Tibial nerve (tissue), 4 donors: ENCODE measurements around the gene VAT1L. TPM values are rescaled to one million over a fixed set of nuclear protein-coding genes. Genes with fewer than 3 reads are reported as not detected.

Source experiments
- DNase-seq, 2 donors: peaks; one replicate each; pipeline ENCODE4 v3.0.0-alpha.2; 2019; ENCODE audit warnings: low spot score in 2 of 2
- H3K27ac ChIP-seq, 4 donors: fragments of 200-600 bp; sonication (generic) in 3 of 4; one replicate each; pipeline ENCODE4 v1.5.1; 2017 to 2019; ENCODE audit warnings: mild to moderate bottlenecking in 1 of 4
- H3K27me3 ChIP-seq, 2 donors: fragments of 200-600 bp; sonication (generic) in 1 of 2; one replicate each; pipeline versions ENCODE4 v1.5.1 to v1.6.0; 2017 to 2019
- H3K36me3 ChIP-seq, 3 donors: fragments of 200-600 bp; sonication (generic); one replicate each; pipeline ENCODE4 v1.5.1; 2018 to 2019
- H3K4me1 ChIP-seq, 4 donors: fragments of 200-600 bp; sonication (generic) in 3 of 4; one replicate each; pipeline ENCODE4 v1.5.1; 2017 to 2019
- H3K4me3 ChIP-seq, 4 donors: fragments of 200-600 bp; sonication (generic) in 3 of 4; one replicate each; pipeline ENCODE4 v1.5.1; 2017 to 2019; ENCODE audit warnings: mild to moderate bottlenecking in 1 of 4, moderate library complexity in 1 of 4
- H3K9me3 ChIP-seq, 4 donors: fragments of 200-600 bp; sonication (generic) in 3 of 4; one replicate each; pipeline ENCODE4 v1.5.1; 2017 to 2019
- EP300 ChIP-seq, 2 donors: sonication (generic); formaldehyde crosslinking; IDR thresholded peaks; one replicate each; pipeline ENCODE4 v1.6.1; 2017; ENCODE audit warnings: antibody characterized with exemption in 2 of 2, mild to moderate bottlenecking in 1 of 2
- POLR2A ChIP-seq, 2 donors: fragments of 450-650 bp; IDR thresholded peaks; one replicate each; pipeline ENCODE4 v1.6.1; 2017; ENCODE audit warnings: antibody characterized with exemption in 2 of 2, mild to moderate bottlenecking in 2 of 2, moderate library complexity in 2 of 2
- WGBS, 2 donors: methylation state at CpG; one replicate each; pipeline ENCODE4 v1.1.5; 2018; 5-methylcytosine and 5-hydroxymethylcytosine counted together
- total RNA-seq, 4 donors: library from RNA; depleted of rRNA; stranded (reverse); fragments of >200 nt; gene quantifications; one replicate each; pipeline ENCODE4 v1.1.0, GENCODE V29; 2016
- TF ChIP-seq, protein P1 (sequence below), 5 experiments: fragments of 200-600 bp in 3 of 5; fragments of 450-650 bp in 2 of 5; sonication (generic) in 3 of 5; IDR thresholded peaks; one replicate each; pipeline ENCODE4 v1.5.1; 2016 to 2019; ENCODE audit warnings: antibody characterized with exemption in 5 of 5, mild to moderate bottlenecking in 3 of 5, moderate library complexity in 2 of 5

The VAT1L gene
- total RNA-seq, 4 donors from 2014 or later = 7.2 to 21.6 (median 19.5) TPM

DNA sequence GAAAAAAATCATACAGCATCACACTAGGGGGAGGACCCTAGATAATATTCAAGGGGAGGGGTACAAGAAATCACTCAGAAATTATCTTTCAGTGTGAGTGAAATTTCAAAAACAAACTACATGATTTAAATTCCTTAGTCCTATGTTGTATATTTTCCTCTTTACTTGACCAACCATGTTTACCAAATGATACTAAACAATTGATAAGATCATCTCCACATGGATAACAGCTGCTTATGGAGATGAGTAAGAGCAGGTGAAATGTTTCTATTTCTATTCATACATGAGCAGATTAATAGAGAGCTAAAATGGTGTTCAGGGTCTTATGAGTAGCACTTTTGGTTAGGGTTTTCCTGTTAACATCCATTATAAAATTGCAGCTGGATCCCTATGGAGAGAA, 7.3 kb upstream of the VAT1L start:
- TF ChIP-seq EP300 (IDR thresholded peaks at IDR 0.05) = no peak
- no peak for TF ChIP-seq POLR2A (IDR thresholded peaks at IDR 0.05)
- TF ChIP-seq, protein P1, sequence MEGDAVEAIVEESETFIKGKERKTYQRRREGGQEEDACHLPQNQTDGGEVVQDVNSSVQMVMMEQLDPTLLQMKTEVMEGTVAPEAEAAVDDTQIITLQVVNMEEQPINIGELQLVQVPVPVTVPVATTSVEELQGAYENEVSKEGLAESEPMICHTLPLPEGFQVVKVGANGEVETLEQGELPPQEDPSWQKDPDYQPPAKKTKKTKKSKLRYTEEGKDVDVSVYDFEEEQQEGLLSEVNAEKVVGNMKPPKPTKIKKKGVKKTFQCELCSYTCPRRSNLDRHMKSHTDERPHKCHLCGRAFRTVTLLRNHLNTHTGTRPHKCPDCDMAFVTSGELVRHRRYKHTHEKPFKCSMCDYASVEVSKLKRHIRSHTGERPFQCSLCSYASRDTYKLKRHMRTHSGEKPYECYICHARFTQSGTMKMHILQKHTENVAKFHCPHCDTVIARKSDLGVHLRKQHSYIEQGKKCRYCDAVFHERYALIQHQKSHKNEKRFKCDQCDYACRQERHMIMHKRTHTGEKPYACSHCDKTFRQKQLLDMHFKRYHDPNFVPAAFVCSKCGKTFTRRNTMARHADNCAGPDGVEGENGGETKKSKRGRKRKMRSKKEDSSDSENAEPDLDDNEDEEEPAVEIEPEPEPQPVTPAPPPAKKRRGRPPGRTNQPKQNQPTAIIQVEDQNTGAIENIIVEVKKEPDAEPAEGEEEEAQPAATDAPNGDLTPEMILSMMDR (IDR thresholded peaks at IDR 0.05) = no peak
- Histone ChIP-seq H3K4me1 (no peaks in the 10 kb centered on the region), H3K9me3 (no peaks in the 10 kb centered on the region), H3K27me3 (peaks cover 0 to under 1% of the 10 kb centered on the region in 2 donors), H3K4me3 (no peak overlapping the region), H3K27ac (no peak overlapping the region), H3K36me3 (no peaks in the 10 kb centered on the region)
- DNase-seq = no peak

DNA sequence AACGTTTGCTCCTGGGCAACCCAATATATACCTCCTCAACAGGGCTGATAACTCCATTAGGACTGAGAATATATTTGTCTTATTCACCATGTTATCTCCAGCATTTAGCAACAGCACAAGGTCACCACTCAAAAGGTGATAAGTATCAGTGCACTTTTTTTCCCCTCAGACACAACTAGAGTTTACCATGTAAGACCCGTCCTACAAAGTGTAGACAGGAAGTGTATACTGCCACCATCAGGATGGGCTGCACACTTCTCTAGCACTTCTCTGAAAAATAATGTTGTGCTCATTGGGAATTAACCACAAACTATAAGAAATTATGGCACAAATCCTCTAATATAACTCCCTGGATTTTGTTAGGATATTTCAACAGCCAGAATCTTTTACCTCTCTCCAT, 5.7 kb upstream of the VAT1L start:
- no peak overlapping the region for H3K27ac ChIP-seq
- no peaks in the 10 kb centered on the region for H3K9me3 ChIP-seq
- peaks cover 0 to 9% of the 10 kb centered on the region in 2 donors for H3K27me3 ChIP-seq
- TF ChIP-seq POLR2A (IDR thresholded peaks at IDR 0.05) (no peak), EP300 (IDR thresholded peaks at IDR 0.05) (no peak)
- TF ChIP-seq, protein P1 (IDR thresholded peaks at IDR 0.05) = peak in 1 of 5 experiments; percentile 15
- H3K36me3 ChIP-seq = no peaks in the 10 kb centered on the region
- no peak for DNase-seq
- H3K4me3 ChIP-seq = no peak overlapping the region
- 26 to 37% methylated on average over 2 of the region's 2 CpGs for WGBS, 2 donors
- peaks cover 0 to 1% (median under 1%) of the 10 kb centered on the region in 4 donors for H3K4me1 ChIP-seq

DNA sequence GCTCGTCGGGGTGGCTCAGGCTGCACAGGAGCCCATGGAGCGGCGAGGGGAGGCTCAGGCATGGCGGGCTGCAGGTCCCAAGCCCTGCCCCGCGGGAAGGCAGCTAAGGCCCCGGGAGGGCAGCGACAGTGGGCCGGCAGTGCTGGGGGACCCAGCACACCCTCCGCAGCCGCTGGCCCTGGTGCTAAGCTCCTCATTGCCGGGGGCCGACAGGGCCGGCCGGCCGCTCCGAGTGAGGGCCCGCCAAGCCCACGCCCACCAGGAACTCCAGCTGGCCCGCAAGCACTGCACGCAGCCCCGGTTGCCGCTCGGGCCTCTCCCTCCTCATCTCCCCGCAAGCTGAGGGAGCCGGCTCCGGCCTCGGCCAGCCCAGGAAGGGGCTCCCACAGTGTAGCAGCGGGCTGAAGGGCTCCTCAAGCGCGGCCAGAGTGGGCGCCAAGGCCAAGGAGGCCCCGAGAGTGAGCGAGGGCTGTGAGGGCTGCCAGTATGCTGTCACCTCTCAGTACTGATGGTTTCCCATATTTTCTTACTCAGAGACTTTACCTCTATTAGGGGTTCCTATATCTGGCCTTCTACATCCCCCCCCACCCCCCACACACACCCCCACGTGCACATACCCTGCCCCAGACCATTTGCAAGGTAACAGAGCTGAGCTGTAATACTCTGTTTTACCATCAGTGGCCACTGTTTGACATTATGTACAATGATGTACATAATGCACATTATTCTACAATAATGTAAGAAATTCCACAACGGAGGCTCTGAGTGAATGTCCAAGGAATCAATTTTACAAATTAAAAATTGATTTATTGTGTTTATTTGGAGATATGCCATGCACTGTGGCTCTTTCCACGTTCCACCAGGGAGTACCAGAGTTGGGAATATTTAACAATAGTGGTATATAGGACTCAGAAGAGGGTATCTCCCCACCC, 3.7 kb upstream of the VAT1L start:
- Histone ChIP-seq H3K27ac (no peak overlapping the region), H3K9me3 (no peaks in the 10 kb centered on the region), H3K27me3 (peaks cover 0 to 27% of the 10 kb centered on the region in 2 donors), H3K4me3 (no peak overlapping the region), H3K4me1 (peaks cover 0 to 21% (median 6%) of the 10 kb centered on the region in 4 donors), H3K36me3 (no peaks in the 10 kb centered on the region)
- TF ChIP-seq, protein P1 (IDR thresholded peaks at IDR 0.05) = no peak
- no peak for TF ChIP-seq POLR2A (IDR thresholded peaks at IDR 0.05)
- no peak for TF ChIP-seq EP300 (IDR thresholded peaks at IDR 0.05)
- no peak for DNase-seq
- WGBS, 2 donors = 75 to 83% methylated on average over 12 to 13 of the region's 38 CpGs

DNA sequence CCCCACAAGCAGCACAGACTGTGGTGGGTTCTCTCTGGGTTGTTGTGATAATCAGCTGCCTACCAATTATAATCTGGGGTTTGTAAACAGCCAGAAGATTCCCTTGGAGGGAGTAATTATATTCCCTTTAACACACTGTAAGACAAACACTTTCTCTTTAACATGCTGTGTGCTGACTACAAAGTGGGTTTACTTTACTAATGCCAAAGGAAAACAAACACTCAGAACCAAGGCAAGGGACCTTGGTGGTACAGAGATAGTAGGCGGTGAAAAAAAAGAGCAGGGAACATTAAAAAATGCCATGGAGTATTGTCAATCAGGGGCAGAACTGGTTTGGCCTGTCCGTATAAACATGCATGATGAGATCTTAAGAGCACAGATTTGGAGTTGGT, 3.0 kb upstream of the VAT1L start:
- H3K27me3 ChIP-seq = peaks cover 0 to 34% of the 10 kb centered on the region in 2 donors
- H3K36me3 ChIP-seq = no peaks in the 10 kb centered on the region
- 83 to 90% methylated on average over 2 of the region's 2 CpGs for WGBS, 2 donors
- peaks cover 0 to 25% (median 6%) of the 10 kb centered on the region in 4 donors for H3K4me1 ChIP-seq
- TF ChIP-seq EP300 (IDR thresholded peaks at IDR 0.05) (no peak), POLR2A (IDR thresholded peaks at IDR 0.05) (no peak)
- TF ChIP-seq, protein P1 (IDR thresholded peaks at IDR 0.05) = no peak
- no peak for DNase-seq
- no peak overlapping the region for H3K4me3 ChIP-seq
- H3K27ac ChIP-seq = no peak overlapping the region
- no peaks in the 10 kb centered on the region for H3K9me3 ChIP-seq

DNA sequence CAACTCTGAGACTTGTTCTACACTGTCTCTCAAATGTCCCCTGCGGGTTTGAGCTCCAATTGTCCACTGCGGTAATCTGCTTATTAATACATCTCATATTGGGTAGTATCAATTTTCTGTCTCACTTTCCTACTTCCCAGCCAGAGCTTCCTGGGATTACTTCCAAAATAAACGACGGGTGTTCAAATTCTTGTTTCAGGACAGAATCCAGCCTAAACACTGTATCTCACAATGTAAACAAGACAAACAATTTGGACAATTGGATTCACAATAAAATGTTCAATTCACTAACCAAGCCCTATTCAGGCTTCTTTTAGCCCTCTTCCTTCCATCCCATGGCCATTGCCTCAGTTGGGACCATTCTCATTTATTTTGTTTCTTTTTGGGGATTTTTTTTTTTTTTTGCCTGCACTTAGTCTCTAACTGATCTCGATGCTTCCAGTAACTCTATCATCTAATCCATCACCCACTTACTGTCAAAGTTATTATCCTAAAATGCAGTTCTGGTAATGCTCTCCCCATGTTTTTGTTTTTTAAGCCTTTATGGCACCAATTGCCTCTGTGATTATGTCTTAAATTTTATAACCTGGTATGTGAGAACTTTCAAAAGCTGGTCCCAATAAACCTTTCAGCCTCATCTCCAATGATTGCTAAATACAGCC, 2.0 kb upstream of the VAT1L start:
- no peak overlapping the region for H3K27ac ChIP-seq
- WGBS, 2 donors = 54 to 62% methylated on average over 5 of the region's 5 CpGs
- peaks cover 0 to 35% of the 10 kb centered on the region in 2 donors for H3K27me3 ChIP-seq
- no peak for DNase-seq
- H3K4me1 ChIP-seq = peaks cover 0 to 25% (median 6%) of the 10 kb centered on the region in 4 donors
- H3K36me3 ChIP-seq = no peaks in the 10 kb centered on the region
- H3K4me3 ChIP-seq = no peak overlapping the region
- TF ChIP-seq, protein P1 (IDR thresholded peaks at IDR 0.05) = no peak
- TF ChIP-seq POLR2A (IDR thresholded peaks at IDR 0.05) (no peak), EP300 (IDR thresholded peaks at IDR 0.05) (no peak)
- no peaks in the 10 kb centered on the region for H3K9me3 ChIP-seq
